Coronary artery (tissue), 2 donors: ENCODE data around the gene PSMA3.

ENCODE experiments used
- DNase-seq: peaks from one replicate; pipeline ENCODE4 v3.0.0-alpha.2; 2017; ENCODE audit warnings: low spot score
- H3K27ac ChIP-seq, 2 donors: fragments of 200-600 bp; sonication (generic); one replicate each; pipeline ENCODE4 v1.5.1; 2016 to 2019
- H3K4me3 ChIP-seq: fragments of 200-600 bp; sonication (generic); 2 replicates; pipeline ENCODE4 v1.5.1; 2016; ENCODE audit warnings: mild to moderate bottlenecking, moderate library complexity
- CTCF ChIP-seq: fragments of 200-600 bp; sonication (generic); IDR thresholded peaks from one replicate; pipeline ENCODE4 v1.5.1; 2019; ENCODE audit warnings: antibody characterized with exemption

PSMA3 gene

GRCh38 chr14:58272588-58273372 is 28.1 kb downstream of the PSMA3 start:
- peak overlapping the region; percentile 33 to 40 for H3K27ac ChIP-seq
- TF ChIP-seq CTCF, result no peak
- no peak for DNase-seq
- no peak overlapping the region for H3K4me3 ChIP-seq

- no peak for DNase-seq
- no peak for TF ChIP-seq CTCF
- Histone ChIP-seq H3K27ac (no peak overlapping the region), H3K4me3 (no peak overlapping the region)
Measured at GRCh38 chr14:58274881-58275280, 30.2 kb downstream of the PSMA3 start.

DNA sequence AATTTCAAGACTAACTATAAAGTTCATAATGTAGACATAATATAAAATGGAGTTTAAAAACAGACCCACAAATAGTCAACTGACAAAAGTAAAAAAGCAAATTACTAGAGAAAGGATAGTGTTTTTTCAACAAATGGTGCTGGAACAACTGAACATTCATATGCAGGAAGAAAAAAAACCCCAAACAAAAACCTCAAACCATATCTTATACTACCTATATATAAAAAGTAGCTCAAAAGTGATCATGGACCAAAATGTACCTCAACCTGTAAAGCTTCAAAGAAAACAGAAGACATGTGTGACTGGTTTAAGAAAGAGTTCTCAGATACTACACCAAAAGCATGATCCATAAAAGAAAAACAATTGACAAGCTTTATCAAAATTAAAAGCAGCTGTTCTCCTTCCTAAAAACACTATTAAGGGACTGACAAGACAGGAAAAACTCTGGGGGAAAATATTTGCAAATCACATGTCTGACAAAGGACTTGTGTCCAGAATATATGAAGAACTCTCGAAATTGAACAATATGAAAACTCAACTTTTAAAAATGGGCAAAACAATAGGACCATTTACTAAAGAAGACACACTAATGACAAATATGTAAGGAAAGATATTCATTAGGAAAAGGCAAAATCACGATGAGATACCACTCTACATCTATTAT is 31.0 kb downstream of the PSMA3 start:
- no peak for DNase-seq
- Histone ChIP-seq H3K4me3 (no peak overlapping the region), H3K27ac (no peak overlapping the region)

GRCh38 chr14:58276208-58276607 is 31.6 kb downstream of the PSMA3 start:
- no peak for DNase-seq

More for the DNA sequence above, 31.0 kb downstream of the PSMA3 start:
- no peak for TF ChIP-seq CTCF

DNA sequence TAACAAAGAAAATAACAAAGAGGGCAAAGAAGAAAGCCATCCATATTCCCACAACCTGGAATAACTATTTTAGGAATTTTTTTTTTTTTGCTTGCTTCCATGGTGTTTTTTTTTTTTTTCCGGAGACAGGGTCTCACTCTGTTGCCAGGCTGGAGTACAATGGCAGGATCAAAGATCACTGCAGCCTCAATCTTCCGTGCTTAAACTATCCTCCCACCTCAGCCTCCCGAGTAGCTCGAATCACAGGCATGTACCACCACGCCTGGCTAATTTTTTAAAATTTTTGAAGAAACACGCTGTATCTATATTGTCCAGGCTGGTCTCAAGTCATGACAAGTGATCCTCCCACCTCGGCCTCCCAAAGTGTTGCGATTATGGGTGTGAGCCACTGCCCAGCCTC is 33.5 kb downstream of the PSMA3 start:
- no peak overlapping the region for H3K27ac ChIP-seq
- DNase-seq, result no peak
- H3K4me3 ChIP-seq, result no peak overlapping the region
- no peak for TF ChIP-seq CTCF

More at GRCh38 chr14:58276208-58276607, 31.6 kb downstream of the PSMA3 start:
- H3K27ac ChIP-seq, result no peak overlapping the region
- no peak overlapping the region for H3K4me3 ChIP-seq
- TF ChIP-seq CTCF, result no peak

DNA sequence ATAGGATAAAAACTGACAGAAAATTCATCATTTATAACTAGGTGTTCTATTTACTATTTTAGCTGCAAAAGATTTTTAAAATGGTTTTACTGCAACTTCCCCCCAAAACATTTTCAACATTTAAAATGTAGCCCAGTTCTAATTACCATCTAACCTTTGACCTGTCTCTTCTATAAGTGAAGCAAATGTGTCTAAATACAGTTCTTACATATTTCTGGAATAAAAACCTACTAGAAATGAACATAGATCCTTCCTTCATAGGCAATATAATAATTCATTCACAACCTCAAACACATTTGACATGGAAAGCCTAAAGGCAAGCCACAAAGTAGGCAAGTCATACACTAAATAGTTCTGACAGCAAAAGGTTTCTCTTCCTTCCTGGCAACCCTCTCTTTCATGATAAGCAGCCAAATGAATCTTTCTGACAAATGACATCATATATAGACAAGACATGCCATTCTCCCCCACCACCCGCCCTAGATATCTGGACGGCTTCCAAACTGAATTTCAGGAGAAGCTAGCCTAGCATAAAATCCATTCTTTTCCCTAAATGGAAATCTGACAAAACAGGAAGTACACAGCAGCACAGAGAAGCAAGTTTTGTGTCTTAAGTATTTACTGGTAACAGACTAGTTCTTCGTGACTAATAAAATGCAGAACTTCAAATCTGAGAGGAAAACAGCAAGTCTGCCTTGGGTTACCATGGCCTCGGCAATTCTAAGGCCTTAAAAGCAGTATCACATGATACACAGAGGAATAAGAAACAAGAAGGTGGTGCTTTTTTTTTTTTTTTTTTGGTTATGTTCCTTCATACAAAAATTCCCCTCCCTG is 36.5 kb downstream of the PSMA3 start:
- TF ChIP-seq CTCF, result no peak
- DNase-seq, result no peak
- Histone ChIP-seq H3K27ac (peak overlapping the region; percentile 74 to 80), H3K4me3 (peak overlapping the region; percentile 10)
